Thoracic aorta (tissue), 2 donors: ENCODE measurements around the gene G6PC3. TPM values are rescaled to one million over a fixed set of nuclear protein-coding genes. Genes with fewer than 3 reads are reported as not detected.

ENCODE experiments used
- ATAC-seq: fragments of 150-250 bp; one replicate; pipeline ENCODE4 v1.8.0; 2017; ENCODE audit warnings: low read depth; ENCODE audit not compliant: insufficient number of reproducible peaks, low FRiP score
- DNase-seq: peaks from one replicate; pipeline ENCODE4 v3.0.0-alpha.2; 2020; ENCODE audit warnings: low spot score
- H3K27ac ChIP-seq, 2 donors: fragments of 200-600 bp; sonication (generic); 1 replicate in 1 of 2; 2 replicates in 1 of 2; pipeline ENCODE4 v1.5.1; 2016; ENCODE audit warnings: mild to moderate bottlenecking in 2 of 2, moderate library complexity in 2 of 2
- H3K27me3 ChIP-seq: fragments of 200-600 bp; sonication (generic); replicated peaks from 2 replicates; pipeline ENCODE4 v1.6.0; 2016; ENCODE audit warnings: mild to moderate bottlenecking; ENCODE audit not compliant: insufficient read depth
- H3K36me3 ChIP-seq: fragments of 200-600 bp; sonication (generic); one replicate; pipeline ENCODE4 v1.5.1; 2016
- H3K4me1 ChIP-seq, 2 donors: fragments of 200-600 bp; sonication (generic); 1 replicate in 1 of 2; 2 replicates in 1 of 2; pipeline versions ENCODE4 v1.5.1 to v1.6.0; 2016; ENCODE audit warnings: low read depth in 2 of 2, mild to moderate bottlenecking in 1 of 2; ENCODE audit not compliant: control insufficient read depth in 1 of 2
- H3K4me3 ChIP-seq: fragments of 200-600 bp; sonication (generic); 2 replicates; pipeline ENCODE4 v1.5.1; 2016; ENCODE audit warnings: mild to moderate bottlenecking
- H3K9me3 ChIP-seq: fragments of 200-600 bp; sonication (generic); 2 replicates; pipeline ENCODE4 v1.5.1; 2016
- CTCF ChIP-seq: fragments of 200-600 bp; sonication (generic); IDR thresholded peaks from one replicate; pipeline ENCODE4 v1.5.1; 2019; ENCODE audit warnings: antibody characterized with exemption
- total RNA-seq, 2 donors: library from RNA; depleted of rRNA; stranded (reverse); fragments of >200 nt; gene quantifications; one replicate each; pipeline versions ENCODE4 v1.1.0 to v1.2.3, GENCODE V29; 2016

Gene G6PC3
- total RNA-seq, 2 donors from 2014 or later = 26.4 to 54.6 TPM

GRCh38 chr17:44105941-44106340 is 35.4 kb downstream of the G6PC3 start:
- Histone ChIP-seq H3K4me1 (peaks cover 48 to 68% of the 10 kb centered on the region in 2 donors), H3K9me3 (no peaks in the 10 kb centered on the region), H3K4me3 (no peak overlapping the region), H3K27ac (peak overlapping the region; percentile 28 to 97), H3K36me3 (no peaks in the 10 kb centered on the region), H3K27me3 (no peaks in the 10 kb centered on the region)
- no peak for DNase-seq
- TF ChIP-seq CTCF = no peak
- ATAC-seq = no peak

GRCh38 chr17:44106801-44107200 is 36.3 kb downstream of the G6PC3 start:
- Histone ChIP-seq H3K27me3 (no peaks in the 10 kb centered on the region), H3K36me3 (no peaks in the 10 kb centered on the region), H3K27ac (peak overlapping the region; percentile 81 to 97), H3K4me3 (no peak overlapping the region), H3K9me3 (no peaks in the 10 kb centered on the region), H3K4me1 (peaks cover 49 to 68% of the 10 kb centered on the region in 2 donors)
- ATAC-seq (no peak), DNase-seq (no peak)
- no peak for TF ChIP-seq CTCF

GRCh38 chr17:44108440-44109311 is 38.1 kb downstream of the G6PC3 start:
- no peaks in the 10 kb centered on the region for H3K36me3 ChIP-seq
- DNase-seq (peak; percentile 94), ATAC-seq (peak; percentile 82)
- H3K4me3 ChIP-seq = peak overlapping the region; percentile 80
- H3K9me3 ChIP-seq = no peaks in the 10 kb centered on the region
- H3K27ac ChIP-seq = peak overlapping the region; percentile 81 to 97
- no peaks in the 10 kb centered on the region for H3K27me3 ChIP-seq
- H3K4me1 ChIP-seq = peaks cover 63 to 87% of the 10 kb centered on the region in 2 donors
- no peak for TF ChIP-seq CTCF

DNA sequence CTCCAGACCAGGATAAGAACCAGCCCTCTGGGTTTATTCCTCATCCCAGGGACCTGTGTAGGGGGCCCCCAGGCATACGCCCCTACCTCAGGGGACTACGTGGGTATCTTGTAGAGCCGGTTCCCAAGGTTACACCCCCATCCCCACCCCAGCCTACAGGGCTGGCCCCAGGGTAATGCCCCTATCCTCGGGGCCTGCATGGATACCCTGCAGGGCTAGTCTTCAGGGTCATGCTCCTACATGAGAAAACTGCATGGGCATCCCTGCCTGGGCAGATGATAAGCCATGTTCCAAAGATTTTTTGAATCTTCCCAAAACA is 38.7 kb downstream of the G6PC3 start:
- no peak for TF ChIP-seq CTCF
- Histone ChIP-seq H3K4me3 (peak overlapping the region; percentile 80), H3K36me3 (peaks cover 4% of the 10 kb centered on the region), H3K9me3 (no peaks in the 10 kb centered on the region), H3K27ac (peak overlapping the region; percentile 81 to 97), H3K27me3 (no peaks in the 10 kb centered on the region), H3K4me1 (peaks cover 66 to 93% of the 10 kb centered on the region in 2 donors)
- DNase-seq (no peak), ATAC-seq (no peak)

DNA sequence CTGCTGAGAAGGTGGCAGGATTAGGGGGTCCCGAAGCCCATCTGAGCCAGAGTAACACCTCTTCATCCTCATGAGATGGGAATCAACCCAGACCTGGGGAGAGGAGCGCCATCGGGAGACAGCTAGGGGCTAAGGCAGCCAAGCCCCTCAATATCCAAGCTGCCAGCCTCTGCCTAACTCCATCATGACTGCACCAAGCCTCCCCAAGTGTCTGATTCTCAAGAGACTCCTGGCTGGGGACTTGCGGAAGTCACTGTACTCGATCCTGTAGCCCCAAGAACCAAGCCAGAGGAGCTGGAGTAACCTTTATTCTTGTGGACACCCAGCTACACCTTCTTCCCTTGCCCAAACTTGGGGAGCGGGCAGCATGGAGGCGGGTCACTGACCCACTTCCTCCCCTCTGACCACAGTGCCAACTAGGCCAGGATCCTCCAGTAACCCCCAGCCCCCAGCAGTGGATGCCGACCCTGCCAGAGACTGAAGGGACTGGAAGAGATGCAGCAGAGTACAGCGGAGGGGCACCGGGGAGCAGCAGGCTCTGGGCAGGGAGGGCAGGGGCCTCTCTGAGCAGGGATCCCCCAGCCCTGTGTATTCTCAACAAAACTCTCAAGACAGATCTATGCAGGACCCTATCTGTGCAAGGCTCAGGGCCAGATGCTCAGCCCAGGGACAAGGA is 39.6 kb downstream of the G6PC3 start:
- H3K4me1 ChIP-seq = peaks cover 66 to 98% of the 10 kb centered on the region in 2 donors
- DNase-seq = no peak

More for the DNA sequence above, 39.6 kb downstream of the G6PC3 start:
- no peaks in the 10 kb centered on the region for H3K9me3 ChIP-seq
- peak overlapping the region; percentile 81 to 97 for H3K27ac ChIP-seq
- H3K27me3 ChIP-seq = no peaks in the 10 kb centered on the region
- peak overlapping the region; percentile 80 for H3K4me3 ChIP-seq
- TF ChIP-seq CTCF = no peak
- H3K36me3 ChIP-seq = peaks cover 13% of the 10 kb centered on the region
- no peak for ATAC-seq
